GM18909 (cell line): ENCODE results near the gene STMND1.
"Not testable (repeated sequence)": the region's sequence is repeated elsewhere in the genome, so short reads cannot be mapped to it uniquely, and the experiment has no call there.

ENCODE experiments used
- ATAC-seq: cut with Tn5 transposase; IDR thresholded peaks from one replicate; pipeline ENCODE4 v1.9.1; 2021; ENCODE audit warnings: mild to moderate bottlenecking; ENCODE audit not compliant: unreplicated experiment, poor library complexity

The STMND1 gene

DNA sequence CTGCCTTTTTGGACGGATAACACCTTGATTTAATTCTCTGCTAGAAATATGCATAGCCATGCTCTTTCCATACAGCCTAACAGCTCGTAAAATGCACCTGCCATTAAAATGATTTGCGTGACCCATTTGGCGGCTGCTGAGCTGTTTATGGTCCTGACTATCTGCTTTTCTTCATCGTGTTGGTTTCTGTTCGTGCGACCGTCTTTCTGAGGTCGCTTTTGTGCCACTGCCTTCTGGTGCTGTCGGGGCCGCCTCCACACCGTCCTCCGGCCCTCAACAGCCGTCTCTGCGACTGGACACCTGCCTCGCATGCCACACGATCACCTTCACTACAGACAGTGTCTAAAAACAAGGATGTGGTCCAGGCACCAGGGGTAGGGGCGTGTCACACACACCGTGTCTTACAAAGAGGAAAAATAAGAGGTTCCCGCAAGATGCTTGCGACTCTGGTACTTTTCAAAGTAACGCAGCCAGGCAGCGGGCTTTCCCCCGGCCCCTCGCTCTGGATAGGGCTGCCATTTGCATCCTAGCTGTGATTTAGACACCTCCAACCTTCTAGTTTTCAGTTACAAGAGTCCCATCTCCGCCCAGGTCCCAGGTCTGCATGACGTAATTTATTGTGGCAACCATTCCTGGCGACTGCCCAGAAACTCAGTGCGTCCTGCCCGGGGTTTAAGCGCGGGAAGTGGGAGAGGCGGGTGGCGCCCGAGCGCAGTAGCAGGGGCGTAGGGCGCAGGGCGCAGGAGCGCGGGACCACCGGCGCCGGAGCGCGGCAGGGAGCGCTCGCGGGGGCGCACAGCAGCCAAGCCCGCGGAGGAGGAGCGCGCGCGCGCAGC is at the start of gene STMND1:
Gene STMND1 (plus strand): TSS at position 629 of the 836 bp plus-strand sequence. CDS start 208 bp downstream, outside the sequence.
- ATAC-seq, result no peak

GRCh38 chr6:17054647-17055046 is 47.2 kb upstream of the STMND1 start:
- no peak for ATAC-seq

DNA sequence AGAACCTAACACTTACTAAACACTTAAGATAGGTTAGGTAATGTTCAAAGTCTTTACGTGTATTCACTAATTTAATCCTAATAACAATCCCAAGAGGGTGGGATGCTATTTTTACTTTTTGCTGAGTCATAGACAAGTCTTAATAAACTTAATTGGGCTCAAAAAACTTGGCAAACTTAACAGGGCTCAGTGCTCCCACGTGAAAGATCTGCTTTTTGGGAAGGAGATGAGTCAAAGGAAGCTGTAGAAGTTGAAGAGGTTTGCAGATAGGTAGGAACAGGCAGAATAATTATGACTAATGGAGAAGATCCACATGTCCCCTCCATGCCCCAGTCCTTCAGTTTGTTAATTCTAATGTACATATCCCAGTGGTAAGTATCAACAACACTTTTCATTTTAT is 44.5 kb upstream of the STMND1 start:
- ATAC-seq, result no peak

DNA sequence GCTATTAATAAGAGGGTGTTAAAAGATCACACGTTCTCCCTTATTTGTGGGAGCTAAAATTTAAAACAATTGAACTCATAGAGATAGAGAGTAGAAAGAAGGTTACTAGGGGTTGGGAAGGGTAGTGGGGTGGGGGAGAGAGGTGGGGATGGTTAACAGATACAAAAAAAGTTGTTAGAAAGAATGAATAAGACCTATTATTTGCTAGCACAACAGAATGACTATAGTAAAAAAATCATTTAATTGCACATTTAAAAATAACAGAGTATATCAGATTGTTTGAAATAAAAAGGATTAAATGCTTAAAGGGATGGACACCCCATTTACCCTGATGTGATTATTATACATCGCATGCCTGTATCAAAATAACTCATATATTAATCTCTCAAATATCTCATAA is 43.3 kb upstream of the STMND1 start:
- ATAC-seq, result no peak

DNA sequence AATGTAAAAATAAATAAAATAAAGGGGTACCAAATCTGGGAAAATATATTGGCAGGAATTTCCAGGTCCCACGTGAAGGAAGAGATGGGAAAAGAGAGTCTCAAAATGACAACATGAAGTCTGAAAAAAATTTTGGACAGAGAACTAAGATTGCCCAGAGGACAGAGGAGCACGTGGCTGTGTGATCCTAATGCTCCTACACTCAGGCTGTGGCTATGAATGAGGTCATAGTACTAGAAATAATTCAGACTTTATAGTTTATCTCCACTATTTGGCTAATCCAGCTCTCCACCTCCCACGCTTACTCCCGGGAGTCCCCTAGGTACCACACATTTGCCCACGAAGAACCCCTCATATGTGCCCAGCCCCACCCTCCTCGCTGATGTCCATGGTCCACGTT is 42.8 kb upstream of the STMND1 start:
- ATAC-seq, result no peak

DNA sequence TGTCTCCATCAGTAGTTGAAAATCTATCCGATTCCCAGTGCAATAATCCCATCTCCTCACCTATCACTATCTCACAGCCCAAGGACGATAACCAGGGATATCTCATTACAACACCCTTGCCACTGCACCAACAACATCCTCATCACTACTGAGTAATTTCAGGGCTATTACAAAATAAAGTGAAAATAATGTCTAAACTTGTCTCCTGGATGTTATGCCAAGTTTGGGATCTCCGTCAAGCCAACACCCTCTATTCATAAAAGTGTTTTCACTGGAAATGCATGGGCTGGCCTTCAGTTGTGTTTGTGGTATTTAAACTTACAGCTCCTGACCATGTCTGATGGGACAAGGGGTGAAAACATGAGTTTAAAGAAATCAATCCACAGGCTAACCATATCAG is 42.0 kb upstream of the STMND1 start:
- ATAC-seq, result no peak

DNA sequence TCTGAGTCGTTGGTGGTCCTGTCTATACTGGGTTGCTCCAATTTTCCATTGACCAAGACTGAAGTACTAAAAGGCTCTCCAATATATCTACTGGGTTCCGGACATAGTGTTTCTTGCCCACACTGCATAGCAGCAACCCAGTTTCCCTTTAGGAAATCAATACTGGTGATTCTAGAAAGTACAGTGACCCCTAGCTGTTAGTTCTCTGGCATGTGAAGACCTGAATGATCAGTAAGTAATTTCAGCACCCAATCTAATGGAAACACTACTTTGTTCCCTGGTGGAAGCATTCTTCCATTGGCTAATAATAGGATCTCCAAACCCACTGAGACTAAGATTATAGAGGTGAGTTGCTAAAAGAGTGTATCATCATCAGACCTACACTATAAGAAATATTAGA is 40.8 kb upstream of the STMND1 start:
- ATAC-seq, result no peak

GRCh38 chr6:17062871-17063440 is 38.9 kb upstream of the STMND1 start:
- no peak for ATAC-seq

GRCh38 chr6:17064975-17065374 is 36.9 kb upstream of the STMND1 start:
- no peak for ATAC-seq

DNA sequence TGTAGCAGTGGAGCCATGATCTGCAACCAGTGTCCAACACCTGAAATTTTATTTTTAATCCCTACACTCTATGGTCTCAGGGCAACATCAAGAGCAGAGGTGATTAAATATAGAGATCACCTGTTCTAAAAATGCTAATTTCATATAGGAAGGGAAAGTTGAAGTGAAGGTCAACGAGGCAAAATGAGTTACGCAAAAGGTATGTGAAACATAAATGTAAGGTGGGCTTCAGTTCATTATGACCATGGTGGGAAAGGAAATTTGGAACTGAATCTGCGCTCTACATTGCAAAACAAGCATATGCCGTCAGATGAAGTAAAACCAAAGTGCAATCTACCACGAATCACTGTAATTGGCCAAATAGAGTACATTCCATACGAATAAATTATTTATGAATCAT is 35.2 kb upstream of the STMND1 start:
- ATAC-seq, result no peak

- not testable (repeated sequence) for ATAC-seq
Measured at GRCh38 chr6:17068972-17069371, 32.9 kb upstream of the STMND1 start.

DNA sequence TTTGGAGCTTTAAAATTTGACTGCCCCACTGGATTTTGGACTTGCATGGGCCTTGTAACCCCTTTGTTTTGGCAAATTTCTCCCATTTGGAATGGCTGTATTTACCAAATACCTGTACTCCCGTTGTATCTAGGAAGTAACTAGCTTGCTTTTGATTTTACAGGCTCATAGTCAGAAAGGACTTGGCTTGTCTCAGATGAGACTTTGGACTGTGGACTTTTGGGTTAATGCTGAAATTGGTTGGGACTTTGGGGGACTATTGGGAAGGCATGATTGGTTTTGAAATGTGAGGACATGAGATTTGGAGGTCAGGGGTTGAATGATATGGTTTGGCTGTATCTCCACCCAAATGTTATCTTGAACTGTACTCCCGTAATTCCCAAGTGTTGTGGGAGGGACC is 31.4 kb upstream of the STMND1 start:
- ATAC-seq, result not testable (repeated sequence)

DNA sequence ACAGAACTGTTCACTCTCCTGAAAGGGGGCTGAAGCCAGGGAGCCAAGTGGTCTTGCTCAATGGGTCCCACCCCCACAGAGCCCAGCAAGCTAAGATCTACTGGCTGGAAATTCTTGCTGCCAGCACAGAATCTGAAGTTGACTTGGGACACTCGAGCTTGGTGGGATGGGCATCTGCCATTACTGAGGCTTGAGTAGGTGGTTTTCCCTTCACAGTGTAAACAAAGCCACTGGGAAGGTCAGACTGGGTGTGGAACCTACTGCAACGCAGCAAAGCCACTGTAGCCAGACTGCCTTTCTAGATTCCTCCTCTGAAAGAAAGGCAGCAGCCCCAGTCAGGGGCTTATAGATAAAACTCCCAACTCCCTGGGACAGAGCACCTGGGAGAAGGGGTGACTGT is 28.3 kb upstream of the STMND1 start:
- not testable (repeated sequence) for ATAC-seq

- ATAC-seq, result no peak
Measured at GRCh38 chr6:17081273-17081672, 20.6 kb upstream of the STMND1 start.

DNA sequence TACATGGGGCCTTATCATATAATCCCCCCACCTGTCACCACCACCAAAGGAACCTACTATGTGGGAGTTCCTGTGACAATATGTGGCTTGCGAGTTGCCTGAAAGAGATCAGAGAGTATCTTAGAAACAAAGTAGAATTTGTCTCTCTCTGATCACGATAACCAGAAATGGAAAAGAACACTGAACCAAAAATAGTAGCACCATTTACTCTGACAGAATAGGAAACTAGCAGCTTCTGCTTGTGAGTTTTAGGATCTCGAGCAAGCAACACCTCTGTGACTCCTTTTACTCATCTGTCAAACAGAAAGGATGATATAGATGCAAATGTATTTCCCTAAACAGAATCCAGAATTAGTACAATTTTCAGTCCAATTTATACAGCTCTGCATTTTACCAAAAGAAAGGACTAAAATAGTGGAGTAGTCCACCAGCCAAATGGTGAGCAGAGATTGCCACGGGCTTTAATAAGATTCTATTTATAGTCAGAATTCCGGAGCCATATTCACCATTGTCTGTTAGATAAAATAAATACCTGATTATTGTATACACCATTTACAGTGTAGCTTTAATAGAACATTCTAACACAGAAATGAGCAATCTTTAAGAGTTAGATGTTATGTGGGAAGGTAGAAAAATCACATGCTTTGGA is 19.9 kb upstream of the STMND1 start:
- ATAC-seq, result no peak

- no peak for ATAC-seq
Measured at GRCh38 chr6:17083397-17083796, 18.5 kb upstream of the STMND1 start.

DNA sequence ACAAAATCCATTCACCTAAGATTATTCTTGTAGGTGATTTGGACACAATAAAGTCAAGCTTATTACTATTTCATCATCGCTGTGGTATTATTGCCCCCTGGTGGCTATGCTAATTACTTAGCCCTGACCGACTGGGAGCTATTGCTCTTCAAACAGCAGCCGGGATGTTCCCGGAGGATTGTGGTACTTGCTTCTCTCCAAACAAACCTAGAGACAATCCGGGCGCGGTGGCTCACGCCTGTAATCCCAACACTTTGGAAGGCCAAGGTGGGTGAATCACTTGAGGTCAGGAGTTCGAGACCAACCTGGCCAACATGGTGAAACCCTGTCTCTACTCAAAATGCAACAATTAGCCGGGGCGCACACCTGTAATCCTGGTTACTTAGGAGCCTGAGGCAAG is 15.4 kb upstream of the STMND1 start:
- ATAC-seq, result no peak

DNA sequence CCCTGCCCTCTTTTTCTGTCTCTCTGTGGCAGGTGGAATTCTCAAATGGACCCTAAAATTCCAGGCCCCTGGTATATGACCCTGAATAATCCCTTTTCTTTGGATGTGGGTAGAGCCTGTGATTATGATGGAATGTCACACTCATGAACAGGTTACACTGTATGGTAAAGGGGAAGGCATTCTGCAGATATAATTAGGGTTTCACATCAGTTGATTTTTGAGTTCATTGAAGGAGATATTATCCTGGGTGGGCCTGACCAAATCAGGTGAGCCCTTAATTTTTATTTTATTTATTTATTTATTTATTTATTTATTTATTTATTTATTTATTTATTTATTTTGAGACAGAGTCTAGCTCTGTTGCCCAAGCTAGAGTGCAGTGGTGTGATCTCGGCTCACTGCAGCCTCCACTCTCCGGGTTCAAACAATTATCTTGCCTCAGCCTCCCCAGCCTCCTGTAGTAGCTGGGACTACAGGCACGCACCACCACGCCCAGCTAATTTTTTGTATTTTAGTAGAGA is 13.7 kb upstream of the STMND1 start:
- no peak for ATAC-seq

DNA sequence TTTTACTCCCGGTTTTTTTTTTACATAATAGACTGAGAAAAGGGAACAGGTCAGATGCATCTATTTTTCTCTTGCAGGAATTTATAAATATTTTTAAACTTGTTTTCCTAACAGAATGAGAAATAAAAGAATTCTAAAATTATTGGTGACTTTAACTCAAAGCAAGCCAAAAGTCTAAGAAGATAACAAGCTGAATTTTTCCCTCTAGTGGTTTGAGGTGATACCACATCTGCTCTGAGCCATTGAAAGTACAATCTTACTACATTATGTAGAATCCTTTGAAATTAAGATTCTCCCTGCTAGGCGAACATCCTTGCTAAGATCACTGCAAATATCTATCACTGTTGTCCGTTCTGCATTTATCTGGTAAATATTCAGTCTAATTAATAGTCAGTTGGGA is 10.7 kb upstream of the STMND1 start:
- ATAC-seq, result no peak

DNA sequence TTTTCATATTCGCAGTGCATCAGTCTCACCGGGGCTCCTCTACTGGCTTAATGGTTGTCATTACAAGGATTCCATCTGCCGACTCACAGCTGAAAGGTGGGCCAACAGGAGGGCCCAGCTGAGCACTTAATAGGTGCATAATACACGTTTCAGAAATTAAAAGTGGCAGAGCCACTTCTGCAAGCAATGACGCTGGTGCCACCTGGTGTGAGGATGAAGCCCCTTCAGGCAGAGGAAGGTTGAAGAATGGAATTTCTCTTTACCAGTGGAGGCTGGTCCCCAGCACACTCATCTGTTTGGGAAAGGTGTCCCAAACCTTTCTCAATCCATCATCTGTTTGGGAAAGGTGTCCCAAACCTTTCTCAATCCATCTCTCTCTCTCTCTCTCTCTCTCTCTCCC is 8.2 kb upstream of the STMND1 start:
- no peak for ATAC-seq

GRCh38 chr6:17096096-17096495 is 5.8 kb upstream of the STMND1 start:
- ATAC-seq, result no peak
